Testis (tissue), 2 donors: ENCODE measurements around the gene HPN.

Experiments used
- POLR2A ChIP-seq: fragments of 450-650 bp; IDR thresholded peaks from one replicate; pipeline ENCODE4 v1.6.1; 2017; ENCODE audit warnings: antibody characterized with exemption, mild to moderate bottlenecking, moderate library complexity
- TF ChIP-seq, protein P1 (sequence below), 3 experiments: fragments of 450-650 bp in 2 of 3; fragments of 200-600 bp in 1 of 3; sonication (generic) in 1 of 3; IDR thresholded peaks; one replicate each; pipeline ENCODE4 v1.5.1; 2016 to 2019; ENCODE audit warnings: antibody characterized with exemption in 3 of 3, mild to moderate bottlenecking in 2 of 3, moderate library complexity in 1 of 3

GRCh38 chr19:35070471-35070870 lies 28.9 kb downstream of the HPN start:
- TF ChIP-seq, protein P1, sequence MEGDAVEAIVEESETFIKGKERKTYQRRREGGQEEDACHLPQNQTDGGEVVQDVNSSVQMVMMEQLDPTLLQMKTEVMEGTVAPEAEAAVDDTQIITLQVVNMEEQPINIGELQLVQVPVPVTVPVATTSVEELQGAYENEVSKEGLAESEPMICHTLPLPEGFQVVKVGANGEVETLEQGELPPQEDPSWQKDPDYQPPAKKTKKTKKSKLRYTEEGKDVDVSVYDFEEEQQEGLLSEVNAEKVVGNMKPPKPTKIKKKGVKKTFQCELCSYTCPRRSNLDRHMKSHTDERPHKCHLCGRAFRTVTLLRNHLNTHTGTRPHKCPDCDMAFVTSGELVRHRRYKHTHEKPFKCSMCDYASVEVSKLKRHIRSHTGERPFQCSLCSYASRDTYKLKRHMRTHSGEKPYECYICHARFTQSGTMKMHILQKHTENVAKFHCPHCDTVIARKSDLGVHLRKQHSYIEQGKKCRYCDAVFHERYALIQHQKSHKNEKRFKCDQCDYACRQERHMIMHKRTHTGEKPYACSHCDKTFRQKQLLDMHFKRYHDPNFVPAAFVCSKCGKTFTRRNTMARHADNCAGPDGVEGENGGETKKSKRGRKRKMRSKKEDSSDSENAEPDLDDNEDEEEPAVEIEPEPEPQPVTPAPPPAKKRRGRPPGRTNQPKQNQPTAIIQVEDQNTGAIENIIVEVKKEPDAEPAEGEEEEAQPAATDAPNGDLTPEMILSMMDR (IDR thresholded peaks at IDR 0.05): no peak
- no peak for TF ChIP-seq POLR2A
